Mesothelial cell of epicardium (in vitro differentiated cells): Measurements from ENCODE around the gene JARID2. TPM values are rescaled to one million over a fixed set of nuclear protein-coding genes. Genes with fewer than 3 reads are reported as not detected.

Source experiments
- DNase-seq, 2 experiments: peaks; one replicate each; pipeline ENCODE4 v3.0.0; 2021; ENCODE audit warnings: low spot score in 2 of 2; ENCODE audit not compliant: unreplicated experiment in 2 of 2
- H3K27ac Mint-ChIP-seq: 2 replicates; pipeline ENCODE4 v1.8.0; 2021; ENCODE audit warnings: mixed read lengths
- H3K27me3 Mint-ChIP-seq: 2 replicates; pipeline ENCODE4 v1.8.0; 2021; ENCODE audit warnings: low read depth, mixed read lengths
- H3K36me3 Mint-ChIP-seq: 2 replicates; pipeline ENCODE4 v1.8.0; 2021; ENCODE audit warnings: mixed read lengths
- H3K4me1 Mint-ChIP-seq: 2 replicates; pipeline ENCODE4 v1.8.0; 2021; ENCODE audit warnings: mixed read lengths
- H3K4me3 Mint-ChIP-seq: 2 replicates; pipeline ENCODE4 v1.8.0; 2021; ENCODE audit warnings: mild to moderate bottlenecking, moderate library complexity, mixed read lengths
- H3K9me3 Mint-ChIP-seq: 2 replicates; pipeline ENCODE4 v1.8.0; 2021; ENCODE audit warnings: mixed read lengths
- total RNA-seq: library from RNA; stranded (reverse); gene quantifications from 3 replicates; pipeline ENCODE4 v1.2.1, GENCODE V29; 2021
- TF ChIP-seq, protein P1 (sequence below): fragments of 200-600 bp; sonication (generic); IDR thresholded peaks from one replicate; pipeline ENCODE4 v1.5.0; 2021; ENCODE audit warnings: antibody characterized with exemption; ENCODE audit not compliant: unreplicated experiment

The JARID2 gene
- total RNA-seq, 1 donor from 2014 or later: 35.3 TPM

DNA sequence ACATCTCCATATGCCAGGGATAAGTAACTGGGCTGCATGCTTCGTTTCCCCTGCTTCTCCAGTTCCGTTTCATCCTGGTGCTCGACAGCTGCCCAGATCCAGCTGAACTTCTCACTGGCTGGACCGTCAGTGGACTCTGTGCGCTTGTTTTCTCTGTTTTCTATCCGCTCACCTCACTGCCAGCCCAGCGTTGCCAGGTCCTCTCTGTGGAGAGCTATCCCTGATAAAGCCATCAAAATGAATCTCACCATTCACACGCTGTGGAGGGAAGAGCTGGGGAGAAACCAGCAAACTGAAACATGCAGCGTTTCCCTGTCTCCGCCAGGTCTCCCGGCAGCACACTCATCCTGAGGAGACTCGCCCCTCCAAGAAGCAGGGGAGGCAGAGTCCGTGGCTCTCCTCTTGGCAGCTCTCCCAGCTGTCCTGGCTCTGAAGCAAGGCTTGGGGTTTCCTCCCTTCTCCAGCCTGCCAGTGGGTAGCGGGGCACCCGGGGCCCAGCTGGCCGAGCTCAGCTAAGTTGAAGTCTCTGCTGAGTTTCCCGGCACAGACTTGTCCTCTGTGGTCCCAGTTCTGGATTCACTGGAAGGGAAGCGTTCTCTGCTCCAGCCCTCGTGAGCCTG, 256.1 kb downstream of the JARID2 start:
- Mint-ChIP-seq H3K9me3 (no peaks in the 10 kb centered on the region), H3K36me3 (peaks cover 29% of the 10 kb centered on the region), H3K4me1 (peaks cover 46% of the 10 kb centered on the region), H3K4me3 (no peak overlapping the region), H3K27me3 (no peaks in the 10 kb centered on the region), H3K27ac (peak overlapping the region; percentile 71)
- peak in 1 of 2 experiments; percentile 60 for DNase-seq
- TF ChIP-seq, protein P1, sequence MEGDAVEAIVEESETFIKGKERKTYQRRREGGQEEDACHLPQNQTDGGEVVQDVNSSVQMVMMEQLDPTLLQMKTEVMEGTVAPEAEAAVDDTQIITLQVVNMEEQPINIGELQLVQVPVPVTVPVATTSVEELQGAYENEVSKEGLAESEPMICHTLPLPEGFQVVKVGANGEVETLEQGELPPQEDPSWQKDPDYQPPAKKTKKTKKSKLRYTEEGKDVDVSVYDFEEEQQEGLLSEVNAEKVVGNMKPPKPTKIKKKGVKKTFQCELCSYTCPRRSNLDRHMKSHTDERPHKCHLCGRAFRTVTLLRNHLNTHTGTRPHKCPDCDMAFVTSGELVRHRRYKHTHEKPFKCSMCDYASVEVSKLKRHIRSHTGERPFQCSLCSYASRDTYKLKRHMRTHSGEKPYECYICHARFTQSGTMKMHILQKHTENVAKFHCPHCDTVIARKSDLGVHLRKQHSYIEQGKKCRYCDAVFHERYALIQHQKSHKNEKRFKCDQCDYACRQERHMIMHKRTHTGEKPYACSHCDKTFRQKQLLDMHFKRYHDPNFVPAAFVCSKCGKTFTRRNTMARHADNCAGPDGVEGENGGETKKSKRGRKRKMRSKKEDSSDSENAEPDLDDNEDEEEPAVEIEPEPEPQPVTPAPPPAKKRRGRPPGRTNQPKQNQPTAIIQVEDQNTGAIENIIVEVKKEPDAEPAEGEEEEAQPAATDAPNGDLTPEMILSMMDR: no peak

DNA sequence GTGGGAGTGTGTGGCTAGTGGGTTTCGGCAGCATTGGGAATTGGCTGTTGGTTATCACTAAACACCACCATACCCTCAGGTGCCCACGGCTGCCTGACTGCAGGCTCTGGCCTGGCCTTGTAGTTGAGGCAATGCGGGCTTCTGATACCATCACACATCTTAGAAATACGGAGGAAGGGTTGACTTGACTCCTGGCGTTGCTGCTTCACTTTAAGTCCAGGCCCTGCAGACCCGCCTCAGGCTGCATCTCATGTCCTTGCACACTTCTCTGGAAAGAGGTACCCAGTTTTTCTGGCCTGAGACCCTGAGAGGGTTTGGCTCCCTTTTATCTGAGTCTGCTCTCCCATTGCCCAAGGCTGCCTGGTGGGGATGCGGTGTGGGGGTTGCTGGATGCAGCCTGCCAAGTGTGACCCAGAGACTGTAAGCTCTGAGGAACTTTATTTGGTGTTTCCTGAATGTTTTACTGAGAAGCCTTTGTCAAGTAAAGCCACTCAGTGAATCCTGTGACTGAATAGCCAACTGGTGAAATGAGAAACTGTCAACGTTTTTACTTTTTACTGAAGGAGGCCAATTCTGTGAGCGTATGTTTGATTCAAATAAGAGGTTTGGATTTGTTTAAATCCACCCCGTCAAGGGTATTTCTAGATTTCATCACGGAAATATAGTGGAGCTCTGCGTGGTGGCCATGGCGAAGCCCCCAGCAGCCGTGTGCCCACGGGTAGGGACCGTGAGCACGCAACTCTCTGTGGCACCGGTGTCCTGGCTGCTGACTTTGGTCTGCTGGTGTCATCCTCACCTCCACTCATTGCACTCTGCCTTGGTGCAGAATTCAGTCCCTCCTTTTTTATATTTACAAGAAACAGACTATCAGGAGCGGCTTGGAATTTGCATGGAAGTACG, 256.8 kb downstream of the JARID2 start:
- TF ChIP-seq, protein P1: no peak
- peaks cover 29% of the 10 kb centered on the region for H3K36me3 Mint-ChIP-seq
- peaks cover 46% of the 10 kb centered on the region for H3K4me1 Mint-ChIP-seq
- H3K9me3 Mint-ChIP-seq: no peaks in the 10 kb centered on the region
- H3K4me3 Mint-ChIP-seq: no peak overlapping the region
- no peak for DNase-seq
- H3K27ac Mint-ChIP-seq: no peak overlapping the region
- no peaks in the 10 kb centered on the region for H3K27me3 Mint-ChIP-seq

DNA sequence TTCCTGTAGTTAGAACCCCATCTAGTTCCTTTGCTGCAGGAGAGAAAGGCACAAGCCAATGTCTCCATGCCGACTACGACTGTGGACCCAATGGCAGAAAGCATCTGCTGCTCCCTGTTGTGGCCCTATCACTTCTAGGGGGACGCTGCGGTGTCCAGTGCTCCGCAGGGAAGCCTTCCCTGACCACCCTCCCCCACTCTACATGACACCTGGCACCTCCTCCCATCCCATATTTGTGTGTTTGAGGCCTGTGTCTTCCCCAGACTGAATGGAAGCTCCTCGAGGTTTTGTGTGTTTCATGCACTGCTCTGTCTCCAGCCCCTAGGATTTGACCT, 257.4 kb downstream of the JARID2 start:
- Mint-ChIP-seq H3K27ac (no peak overlapping the region), H3K36me3 (peaks cover 24% of the 10 kb centered on the region), H3K4me3 (no peak overlapping the region), H3K27me3 (no peaks in the 10 kb centered on the region), H3K9me3 (no peaks in the 10 kb centered on the region), H3K4me1 (peaks cover 46% of the 10 kb centered on the region)
- no peak for DNase-seq
- TF ChIP-seq, protein P1: no peak

DNA sequence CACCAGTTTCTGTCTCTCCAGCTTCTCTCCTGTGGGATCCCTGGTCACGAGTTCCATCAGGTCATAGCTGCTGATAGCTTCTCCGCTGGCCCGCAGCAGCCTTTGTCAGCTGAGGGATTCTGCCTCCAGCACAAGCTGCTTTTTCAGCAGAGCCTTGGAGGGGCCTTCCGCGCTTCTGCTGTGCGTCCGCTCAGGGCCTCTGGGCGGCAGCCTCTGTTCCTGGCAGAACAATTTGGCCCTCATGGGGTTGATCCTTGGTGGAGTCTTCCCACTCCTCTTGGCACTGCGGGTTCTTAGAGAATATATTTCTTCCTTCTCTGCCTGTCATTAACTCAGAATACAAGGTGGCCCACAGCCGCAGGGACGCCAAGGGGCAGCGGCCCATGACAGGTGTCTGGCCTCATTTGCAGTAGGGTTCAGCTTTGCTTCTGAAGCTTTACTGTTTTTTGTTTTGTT, 258.2 kb downstream of the JARID2 start:
- no peaks in the 10 kb centered on the region for H3K27me3 Mint-ChIP-seq
- peak overlapping the region; percentile 69 for H3K27ac Mint-ChIP-seq
- no peak for DNase-seq
- H3K36me3 Mint-ChIP-seq: peaks cover 30% of the 10 kb centered on the region
- peaks cover 46% of the 10 kb centered on the region for H3K4me1 Mint-ChIP-seq
- H3K4me3 Mint-ChIP-seq: peak overlapping the region; percentile 25
- TF ChIP-seq, protein P1: no peak
- H3K9me3 Mint-ChIP-seq: no peaks in the 10 kb centered on the region

DNA sequence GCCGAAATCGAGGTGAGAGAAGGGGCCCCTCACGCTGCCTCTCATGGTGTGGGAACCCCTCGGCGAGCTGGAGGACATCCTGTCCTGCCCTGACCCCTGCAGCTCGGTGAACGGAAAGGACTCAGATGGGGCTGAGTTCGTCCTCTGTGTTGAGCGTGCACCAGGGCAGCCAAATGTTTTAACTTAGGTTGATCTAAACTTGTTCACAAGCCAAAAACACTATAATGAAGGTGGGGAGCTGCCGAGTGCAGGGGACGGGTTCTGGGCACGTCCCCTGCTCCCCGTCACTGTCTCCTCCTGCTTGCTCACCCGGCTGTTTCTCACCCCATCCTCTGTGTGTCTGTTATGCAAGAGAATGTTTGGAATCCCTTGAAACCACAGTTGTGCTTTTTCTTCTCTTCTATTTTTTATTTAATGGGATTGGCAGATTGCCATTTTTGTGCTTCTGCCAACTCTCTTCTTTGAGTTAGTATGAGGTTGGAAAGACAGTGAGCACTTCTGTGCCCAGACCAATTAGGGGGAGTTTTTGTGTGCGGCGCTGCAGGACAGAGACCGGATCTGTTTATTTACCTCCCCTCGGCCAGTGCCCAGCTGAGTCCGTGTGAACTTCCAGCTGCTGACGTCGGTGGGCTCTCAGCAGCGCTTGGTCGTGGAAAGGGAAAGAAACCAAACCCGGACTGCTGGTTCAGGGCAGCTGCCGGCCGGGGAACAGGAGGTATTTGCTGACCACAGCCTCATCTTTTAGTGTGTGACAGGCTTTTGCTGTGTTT, 258.9 kb downstream of the JARID2 start:
- Mint-ChIP-seq H3K27me3 (no peaks in the 10 kb centered on the region), H3K9me3 (no peaks in the 10 kb centered on the region), H3K27ac (peak overlapping the region; percentile 69), H3K4me1 (peaks cover 46% of the 10 kb centered on the region), H3K4me3 (peak overlapping the region; percentile 40), H3K36me3 (peaks cover 30% of the 10 kb centered on the region)
- TF ChIP-seq, protein P1: no peak
- DNase-seq: peak in 1 of 2 experiments; percentile 57
